GM12865 (cell line): ENCODE measurements around the gene GLT1D1.

Experiments
- DNase-seq: peaks from one replicate; pipeline ENCODE4 v3.0.0; 2010; ENCODE audit warnings: low read depth
- H3K4me3 ChIP-seq: 2 replicates; pipeline ENCODE4 v1.5.1; 2011; ENCODE audit warnings: mild to moderate bottlenecking, low read depth, low read length, control low read depth
- CTCF ChIP-seq: IDR thresholded peaks from 2 replicates; pipeline ENCODE4 v1.5.1; 2011; ENCODE audit warnings: low read length, control low read depth, low read depth, inconsistent platforms; ENCODE audit not compliant: insufficient read depth; ENCODE audit errors: missing control alignments

The GLT1D1 gene

GRCh38 chr12:128992550-128992949, 139.3 kb downstream of the GLT1D1 start:
- H3K4me3 ChIP-seq = no peak overlapping the region
- no peak for DNase-seq
- no peak for TF ChIP-seq CTCF

- TF ChIP-seq CTCF = no peak
- DNase-seq = no peak
- no peak overlapping the region for H3K4me3 ChIP-seq
These were observed 141.6 kb downstream of the GLT1D1 start for GRCh38 chr12:128994856-128995255.

DNA sequence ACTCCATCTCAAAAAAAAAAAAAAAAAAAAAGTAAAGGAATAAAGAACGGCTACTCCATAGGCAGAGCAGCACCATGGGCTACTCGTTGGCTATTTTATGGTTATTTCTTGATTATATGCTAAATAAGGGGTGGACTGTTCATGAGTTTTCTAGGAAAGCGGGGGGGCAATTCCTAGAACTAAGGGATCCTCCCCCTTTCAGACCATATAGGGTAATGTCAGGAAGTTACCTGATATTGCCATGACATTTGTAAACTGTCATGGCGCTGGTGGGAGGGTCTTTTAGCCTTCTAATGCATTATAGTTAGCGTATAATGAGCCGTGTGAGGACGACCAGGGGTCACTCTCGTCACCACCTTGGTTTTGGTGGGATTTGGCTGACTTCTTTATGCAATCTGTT, 142.3 kb downstream of the GLT1D1 start:
- no peak overlapping the region for H3K4me3 ChIP-seq
- TF ChIP-seq CTCF = no peak

DNA sequence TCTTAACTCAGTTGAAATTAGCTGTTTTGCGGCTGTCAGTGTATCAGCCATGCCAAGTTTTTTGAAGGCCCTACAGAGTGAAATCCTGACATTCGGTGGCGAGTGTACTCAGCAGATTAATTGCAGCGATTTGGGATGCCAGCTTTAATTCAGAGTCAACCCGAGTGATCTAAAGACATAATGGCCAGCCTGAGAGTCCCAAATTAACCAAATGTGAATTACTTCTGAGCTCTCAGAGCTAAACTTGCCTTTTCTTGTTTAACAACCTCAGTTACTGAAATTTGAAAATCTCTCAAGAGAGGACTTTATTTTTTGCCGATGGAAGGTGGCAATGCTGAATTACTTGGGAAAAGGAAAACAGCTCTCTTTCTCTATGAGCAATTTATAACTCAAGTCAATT, 148.5 kb downstream of the GLT1D1 start:
- no peak for TF ChIP-seq CTCF
- H3K4me3 ChIP-seq = no peak overlapping the region

More for the DNA sequence above, 142.3 kb downstream of the GLT1D1 start:
- no peak for DNase-seq

DNA sequence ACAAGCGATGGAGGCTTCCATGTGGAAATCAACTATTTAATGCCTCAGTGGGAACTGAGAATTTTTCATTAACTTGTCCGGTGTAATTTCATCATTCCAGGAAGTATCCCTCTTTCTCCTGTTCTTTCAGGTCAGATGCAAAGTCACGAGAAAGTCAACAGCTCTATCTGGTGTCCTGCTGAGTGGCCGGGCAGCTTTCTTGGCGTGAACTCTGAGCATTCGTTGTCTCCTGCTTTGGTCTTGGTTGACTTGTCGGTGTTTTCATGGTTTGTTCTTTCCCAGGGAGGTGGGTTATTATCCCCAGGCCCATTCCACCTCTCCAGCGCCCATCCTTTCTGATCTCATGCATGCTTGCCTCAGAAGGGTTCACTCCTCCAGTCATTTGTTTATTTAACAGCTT, 149.1 kb downstream of the GLT1D1 start:
- no peak for TF ChIP-seq CTCF
- no peak for DNase-seq
- H3K4me3 ChIP-seq = no peak overlapping the region

More for the DNA sequence above, 148.5 kb downstream of the GLT1D1 start:
- no peak for DNase-seq

DNA sequence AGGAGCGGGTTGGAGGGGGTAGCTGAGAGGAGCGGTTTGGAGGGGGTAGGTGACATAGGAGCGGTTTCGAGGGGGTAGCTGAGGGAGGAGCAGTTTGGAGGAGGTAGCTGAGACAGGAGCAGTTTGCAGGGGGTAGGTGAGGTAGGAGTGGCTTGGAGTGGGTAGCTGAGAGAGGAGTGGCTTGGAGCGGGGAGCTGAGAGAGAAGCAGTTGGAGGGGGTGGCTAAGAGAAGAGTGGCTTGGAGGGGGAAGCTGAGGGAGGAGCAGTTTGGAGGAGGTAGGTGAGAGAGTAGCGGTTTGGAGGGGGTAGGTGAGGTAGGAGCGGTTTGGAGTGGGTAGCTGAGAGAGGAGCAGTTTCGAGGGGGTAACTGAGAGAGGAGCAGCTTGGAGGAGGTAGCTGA, 152.1 kb downstream of the GLT1D1 start:
- no peak overlapping the region for H3K4me3 ChIP-seq
- no peak for DNase-seq
- TF ChIP-seq CTCF = no peak

DNA sequence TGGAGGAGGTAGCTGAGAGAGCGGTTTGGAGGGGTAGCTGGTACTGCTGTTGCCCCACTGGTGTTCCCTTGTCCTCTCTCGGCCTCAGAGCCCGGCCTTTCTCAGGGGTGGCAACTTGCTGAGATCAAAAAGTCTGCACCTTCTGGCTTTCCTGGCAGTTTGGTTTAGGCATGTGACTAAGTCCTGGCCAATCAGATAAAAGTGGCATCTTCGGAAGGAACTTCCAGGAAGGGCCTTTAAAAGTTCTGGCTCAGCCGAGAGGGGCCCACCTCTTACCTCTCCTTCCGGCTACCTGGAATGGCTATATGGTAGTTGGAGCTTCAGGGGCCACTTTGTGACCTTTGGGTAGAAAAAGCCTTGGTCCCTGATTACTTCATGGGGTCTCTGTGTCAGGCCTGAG, 152.6 kb downstream of the GLT1D1 start:
- no peak for DNase-seq
- H3K4me3 ChIP-seq = no peak overlapping the region
- no peak for TF ChIP-seq CTCF
